Measurements from ENCODE around the gene CPA5. TPM values are rescaled to one million over a fixed set of nuclear protein-coding genes. Genes with fewer than 3 reads are reported as not detected.

Gene CPA5
- total RNA-seq (1 to 10 TPM in 4 of 5 donors, not detected in 1; 1.2 to 9.4 (median 4.5) TPM), total RNA-seq (0 to 3.5 (median 0.25) reads per million in 29 experiments)
- total RNA-seq (2013), result 4.8 TPM

GRCh38 chr7:130344271-130344866 lies at the start of gene CPA5:
TSS of gene CPA5 (plus strand) at chr7:130344816. CDS start at chr7:130346486, 1,670 bp downstream.
- WGBS (ENCODE audit: insufficient coverage), result 100% methylated on average over 1 of the region's 5 CpGs
- CTCF ChIA-PET, result no interaction called here
- Mint-ChIP-seq H3K27me3 (peaks cover 0 to 3% of the 10 kb centered on the region in 2 donors), H3K4me3 (no peak within 1 kb of the TSS), H3K36me3 (no peaks in the 10 kb centered on the region), H3K4me1 (no peaks in the 10 kb centered on the region), H3K9me3 (peaks cover 0 to 5% (median 0%) of the 10 kb centered on the region in 3 donors), H3K27ac (no peak within 1 kb of the TSS)
- no peaks in the 10 kb centered on the region for H3K4me1 ChIP-seq (ENCODE audit: control insufficient read depth in 1 of 2, extremely low read depth in 1 of 2, insufficient read depth in 2 of 2, low read length in 2 of 2)
- DNase-seq, result no peak
- POLR2A ChIA-PET, result interaction anchor here in 1 of 2 donors (0.6 kb wide), 1 partner anchor 30 kb away, joined by 4 read pairs; no protein-coding TSS in a partner anchor
- no peak for ATAC-seq (replicated peaks in 1 of 4)
- H3K36me3 ChIP-seq (ENCODE audit: control insufficient read depth in 2 of 2, extremely low read depth in 1 of 2, insufficient read depth in 1 of 2, low read length in 1 of 2), result no peaks in the 10 kb centered on the region
- H3K27ac ChIP-seq (ENCODE audit: low read length), result no peak within 1 kb of the TSS
- H3K9me3 ChIP-seq, result no peaks in the 10 kb centered on the region
- no peak within 1 kb of the TSS for H3K4me3 ChIP-seq (ENCODE audit: control insufficient read depth in 1 of 2, extremely low read depth in 1 of 2, low read length in 1 of 2)
- H3K27me3 ChIP-seq (replicated peaks in 1 of 2; ENCODE audit: control insufficient read depth in 2 of 2, extremely low read depth in 1 of 2, insufficient read depth in 2 of 2, low read length in 1 of 2), result peaks cover 0 to 15% of the 10 kb centered on the region in 2 experiments

DNA sequence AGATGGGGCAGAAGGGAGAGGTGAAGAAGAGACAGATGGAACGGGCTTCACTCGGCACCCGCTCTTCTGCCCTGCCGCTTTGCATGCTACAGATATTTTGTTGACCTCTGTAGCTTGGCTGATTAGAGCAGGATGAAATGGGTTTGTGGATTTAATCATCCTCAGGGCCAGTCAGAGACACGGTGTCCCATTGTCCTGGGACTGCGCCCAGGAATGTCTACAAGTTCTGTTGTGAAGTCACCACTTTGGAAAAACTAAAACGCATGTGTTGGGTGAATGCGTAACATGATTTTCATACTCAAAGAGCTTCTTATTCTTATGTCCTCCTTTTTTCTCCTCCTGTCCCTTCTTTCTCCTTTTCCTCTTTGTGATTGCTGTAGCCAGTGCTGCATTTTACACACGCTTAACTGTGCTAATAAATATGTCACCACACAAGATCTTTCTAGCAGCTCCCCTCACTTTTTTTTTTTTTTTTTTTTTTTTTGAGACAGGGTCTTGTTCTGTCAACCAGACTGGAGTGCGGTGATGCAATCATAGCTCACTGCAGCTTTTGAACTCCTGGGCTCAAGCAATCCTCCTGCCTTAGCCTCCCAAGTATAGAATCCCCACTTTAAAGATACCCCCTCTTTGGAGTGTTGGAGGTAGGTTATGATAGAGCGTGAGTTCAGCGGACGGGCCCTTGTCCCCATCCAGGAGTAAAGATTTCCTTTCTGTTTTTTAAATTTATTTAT lies 48.2 kb upstream of the CPA5 start:
- Mint-ChIP-seq H3K4me1 (no peaks in the 10 kb centered on the region), H3K27me3 (peaks cover 0 to 4% of the 10 kb centered on the region in 2 donors)
- CTCF ChIA-PET, result interaction anchor here (0.6 kb wide), 2 partner anchors 12 to 137 kb away, joined by 3 read pairs; no protein-coding TSS in a partner anchor

DNA sequence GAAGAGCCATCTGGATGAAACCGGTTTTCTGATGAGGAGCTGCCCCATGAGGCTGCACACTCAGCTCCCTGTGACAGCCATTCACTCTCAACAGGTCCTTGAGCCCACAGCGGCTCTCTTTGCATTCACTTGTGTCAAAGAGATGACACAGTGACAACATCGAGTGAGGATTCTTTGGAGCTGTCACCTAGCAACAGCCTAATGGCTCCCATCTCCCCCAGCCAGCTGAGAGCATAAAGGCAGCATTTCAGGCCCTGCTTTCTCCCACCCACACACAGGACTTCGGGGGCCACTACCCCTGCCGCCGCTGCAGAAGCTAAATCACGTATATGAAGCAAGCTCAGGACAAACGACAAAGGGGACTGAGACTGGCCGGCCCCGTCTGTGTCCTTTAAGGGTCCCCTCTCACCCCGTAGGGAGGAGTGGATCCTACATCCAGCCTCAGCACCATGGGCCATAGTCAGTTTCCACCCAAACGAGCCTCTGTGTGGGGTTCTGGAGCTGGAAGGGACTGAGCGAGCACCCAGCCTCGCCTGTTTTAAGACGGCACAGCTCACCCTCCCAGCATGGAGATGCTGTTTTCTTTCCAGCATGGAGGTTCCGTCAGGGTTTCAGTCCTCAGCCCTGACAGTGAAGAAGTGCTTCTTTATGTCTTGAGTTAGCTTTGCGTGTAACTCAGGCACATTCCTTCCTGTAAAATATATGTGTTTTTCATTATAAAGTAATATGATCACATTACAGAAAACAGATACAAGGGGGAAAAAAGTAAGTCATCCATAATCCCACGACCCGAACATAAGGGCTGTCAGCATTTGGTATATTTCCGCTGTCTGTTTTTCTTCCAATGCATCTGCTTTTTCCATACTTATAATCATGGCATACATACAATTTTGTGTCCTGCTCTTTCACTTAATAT lies 46.7 kb upstream of the CPA5 start:
- no peaks in the 10 kb centered on the region for H3K36me3 Mint-ChIP-seq
- Histone ChIP-seq H3K4me1 (ENCODE audit: control insufficient read depth in 1 of 2, extremely low read depth in 1 of 2, insufficient read depth in 2 of 2, low read length in 2 of 2) (no peaks in the 10 kb centered on the region), H3K27ac (ENCODE audit: low read length) (no peak overlapping the region), H3K4me3 (ENCODE audit: control insufficient read depth in 1 of 2, extremely low read depth in 1 of 2, low read length in 1 of 2) (no peak overlapping the region), H3K27me3 (replicated peaks in 1 of 2; ENCODE audit: control insufficient read depth in 2 of 2, extremely low read depth in 1 of 2, insufficient read depth in 2 of 2, low read length in 1 of 2) (peaks cover 0 to 14% of the 10 kb centered on the region in 2 experiments), H3K9me3 (no peaks in the 10 kb centered on the region), H3K36me3 (ENCODE audit: control insufficient read depth in 2 of 2, extremely low read depth in 1 of 2, insufficient read depth in 1 of 2, low read length in 1 of 2) (no peaks in the 10 kb centered on the region)
- no peak overlapping the region for H3K27ac Mint-ChIP-seq
- WGBS (ENCODE audit: insufficient coverage), result 89% methylated on average over 16 of the region's 20 CpGs
- CTCF ChIA-PET, result no interaction called here
- peaks cover 0 to 4% of the 10 kb centered on the region in 2 donors for H3K27me3 Mint-ChIP-seq
- DNase-seq (no peak), ATAC-seq (replicated peaks in 1 of 4) (no peak)
- POLR2A ChIA-PET, result no interaction called here
- H3K4me3 Mint-ChIP-seq, result no peak overlapping the region
- no peaks in the 10 kb centered on the region for H3K4me1 Mint-ChIP-seq
- no peaks in the 10 kb centered on the region for H3K9me3 Mint-ChIP-seq

More for the DNA sequence above, 48.2 kb upstream of the CPA5 start:
- Mint-ChIP-seq H3K27ac (no peak overlapping the region), H3K9me3 (no peaks in the 10 kb centered on the region), H3K36me3 (no peaks in the 10 kb centered on the region), H3K4me3 (no peak overlapping the region)
- no peak overlapping the region for H3K27ac ChIP-seq (ENCODE audit: low read length)
- POLR2A ChIA-PET, result no interaction called here
- WGBS (ENCODE audit: insufficient coverage), result 95% methylated on average over 7 of the region's 13 CpGs
- no peak overlapping the region for H3K4me3 ChIP-seq (ENCODE audit: control insufficient read depth in 1 of 2, extremely low read depth in 1 of 2, low read length in 1 of 2)
- no peaks in the 10 kb centered on the region for H3K9me3 ChIP-seq
- ATAC-seq (replicated peaks in 1 of 4) (no peak), DNase-seq (no peak)
- H3K36me3 ChIP-seq (ENCODE audit: control insufficient read depth in 2 of 2, extremely low read depth in 1 of 2, insufficient read depth in 1 of 2, low read length in 1 of 2), result no peaks in the 10 kb centered on the region
- H3K4me1 ChIP-seq (ENCODE audit: control insufficient read depth in 1 of 2, extremely low read depth in 1 of 2, insufficient read depth in 2 of 2, low read length in 2 of 2), result no peaks in the 10 kb centered on the region
- peaks cover 0 to 9% of the 10 kb centered on the region in 2 experiments for H3K27me3 ChIP-seq (replicated peaks in 1 of 2; ENCODE audit: control insufficient read depth in 2 of 2, extremely low read depth in 1 of 2, insufficient read depth in 2 of 2, low read length in 1 of 2)

GRCh38 chr7:130298544-130299326 lies 45.9 kb upstream of the CPA5 start:
- ChIA-PET POLR2A (no interaction called here), CTCF (no interaction called here)
- no peak overlapping the region for H3K27ac Mint-ChIP-seq
- H3K4me1 ChIP-seq (ENCODE audit: control insufficient read depth in 1 of 2, extremely low read depth in 1 of 2, insufficient read depth in 2 of 2, low read length in 2 of 2), result no peaks in the 10 kb centered on the region
- H3K36me3 Mint-ChIP-seq, result no peaks in the 10 kb centered on the region
- 77% methylated on average over 2 of the region's 5 CpGs for WGBS (ENCODE audit: insufficient coverage)
- DNase-seq (no peak), ATAC-seq (replicated peaks in 1 of 4) (no peak)
- no peaks in the 10 kb centered on the region for H3K9me3 Mint-ChIP-seq
- no peak overlapping the region for H3K4me3 Mint-ChIP-seq
- no peaks in the 10 kb centered on the region for H3K36me3 ChIP-seq (ENCODE audit: control insufficient read depth in 2 of 2, extremely low read depth in 1 of 2, insufficient read depth in 1 of 2, low read length in 1 of 2)
- H3K27me3 ChIP-seq (replicated peaks in 1 of 2; ENCODE audit: control insufficient read depth in 2 of 2, extremely low read depth in 1 of 2, insufficient read depth in 2 of 2, low read length in 1 of 2), result peaks cover 0 to 16% of the 10 kb centered on the region in 2 experiments
- H3K27ac ChIP-seq (ENCODE audit: low read length), result no peak overlapping the region
- peaks cover 0 to 4% of the 10 kb centered on the region in 2 donors for H3K27me3 Mint-ChIP-seq
- no peaks in the 10 kb centered on the region for H3K9me3 ChIP-seq
- H3K4me1 Mint-ChIP-seq, result no peaks in the 10 kb centered on the region
- no peak overlapping the region for H3K4me3 ChIP-seq (ENCODE audit: control insufficient read depth in 1 of 2, extremely low read depth in 1 of 2, low read length in 1 of 2)

GRCh38 chr7:130299866-130300265 lies 44.8 kb upstream of the CPA5 start:
- ATAC-seq (replicated peaks in 1 of 4) (no peak), DNase-seq (no peak)
- peaks cover 0 to 10% of the 10 kb centered on the region in 2 donors for H3K27me3 Mint-ChIP-seq
- no peak overlapping the region for H3K27ac ChIP-seq (ENCODE audit: low read length)
- H3K4me3 Mint-ChIP-seq, result no peak overlapping the region
- no peaks in the 10 kb centered on the region for H3K9me3 Mint-ChIP-seq
- no peaks in the 10 kb centered on the region for H3K9me3 ChIP-seq
- H3K36me3 Mint-ChIP-seq, result no peaks in the 10 kb centered on the region
- peaks cover 0 to 4% (median 0%) of the 10 kb centered on the region in 3 donors for H3K4me1 Mint-ChIP-seq
- peaks cover 0 to 13% of the 10 kb centered on the region in 2 experiments for H3K27me3 ChIP-seq (replicated peaks in 1 of 2; ENCODE audit: control insufficient read depth in 2 of 2, extremely low read depth in 1 of 2, insufficient read depth in 2 of 2, low read length in 1 of 2)
- WGBS (ENCODE audit: insufficient coverage), result 100% methylated on average over 2 of the region's 7 CpGs
- POLR2A ChIA-PET, result no interaction called here
- H3K4me3 ChIP-seq (ENCODE audit: control insufficient read depth in 1 of 2, extremely low read depth in 1 of 2, low read length in 1 of 2), result no peak overlapping the region
- no peaks in the 10 kb centered on the region for H3K4me1 ChIP-seq (ENCODE audit: control insufficient read depth in 1 of 2, extremely low read depth in 1 of 2, insufficient read depth in 2 of 2, low read length in 2 of 2)
- CTCF ChIA-PET, result no interaction called here
- no peaks in the 10 kb centered on the region for H3K36me3 ChIP-seq (ENCODE audit: control insufficient read depth in 2 of 2, extremely low read depth in 1 of 2, insufficient read depth in 1 of 2, low read length in 1 of 2)
- no peak overlapping the region for H3K27ac Mint-ChIP-seq

Measured in T-cell (primary cell).